ENCODE results near the gene SH2D4B.

Gene SH2D4B

DNA sequence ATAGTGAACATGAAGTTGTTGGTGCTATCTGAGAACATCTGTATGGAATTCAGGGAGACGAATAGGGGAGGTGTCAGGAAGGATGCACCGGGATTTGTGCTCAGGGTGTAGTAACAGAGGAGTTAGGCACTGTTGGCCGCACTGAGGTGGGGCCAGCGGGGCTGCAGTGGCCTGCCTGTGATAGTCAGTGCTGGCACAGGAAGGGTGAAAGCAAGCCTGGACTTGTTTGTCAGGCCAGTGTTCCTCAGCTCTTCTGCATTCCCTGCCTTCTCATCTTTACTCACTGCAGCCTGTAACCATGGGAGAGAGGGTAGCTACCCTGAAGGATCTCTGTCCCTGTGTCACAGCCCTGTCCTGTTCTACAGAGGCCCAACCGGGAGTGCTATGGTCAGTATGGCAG is 81.3 kb downstream of the SH2D4B start:
- no peak for DNase-seq (ENCODE audit: low read depth)
- TF ChIP-seq, protein P1, sequence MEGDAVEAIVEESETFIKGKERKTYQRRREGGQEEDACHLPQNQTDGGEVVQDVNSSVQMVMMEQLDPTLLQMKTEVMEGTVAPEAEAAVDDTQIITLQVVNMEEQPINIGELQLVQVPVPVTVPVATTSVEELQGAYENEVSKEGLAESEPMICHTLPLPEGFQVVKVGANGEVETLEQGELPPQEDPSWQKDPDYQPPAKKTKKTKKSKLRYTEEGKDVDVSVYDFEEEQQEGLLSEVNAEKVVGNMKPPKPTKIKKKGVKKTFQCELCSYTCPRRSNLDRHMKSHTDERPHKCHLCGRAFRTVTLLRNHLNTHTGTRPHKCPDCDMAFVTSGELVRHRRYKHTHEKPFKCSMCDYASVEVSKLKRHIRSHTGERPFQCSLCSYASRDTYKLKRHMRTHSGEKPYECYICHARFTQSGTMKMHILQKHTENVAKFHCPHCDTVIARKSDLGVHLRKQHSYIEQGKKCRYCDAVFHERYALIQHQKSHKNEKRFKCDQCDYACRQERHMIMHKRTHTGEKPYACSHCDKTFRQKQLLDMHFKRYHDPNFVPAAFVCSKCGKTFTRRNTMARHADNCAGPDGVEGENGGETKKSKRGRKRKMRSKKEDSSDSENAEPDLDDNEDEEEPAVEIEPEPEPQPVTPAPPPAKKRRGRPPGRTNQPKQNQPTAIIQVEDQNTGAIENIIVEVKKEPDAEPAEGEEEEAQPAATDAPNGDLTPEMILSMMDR (IDR thresholded peaks at IDR 0.05; ENCODE audit: low read length, missing control alignments): no peak

DNA sequence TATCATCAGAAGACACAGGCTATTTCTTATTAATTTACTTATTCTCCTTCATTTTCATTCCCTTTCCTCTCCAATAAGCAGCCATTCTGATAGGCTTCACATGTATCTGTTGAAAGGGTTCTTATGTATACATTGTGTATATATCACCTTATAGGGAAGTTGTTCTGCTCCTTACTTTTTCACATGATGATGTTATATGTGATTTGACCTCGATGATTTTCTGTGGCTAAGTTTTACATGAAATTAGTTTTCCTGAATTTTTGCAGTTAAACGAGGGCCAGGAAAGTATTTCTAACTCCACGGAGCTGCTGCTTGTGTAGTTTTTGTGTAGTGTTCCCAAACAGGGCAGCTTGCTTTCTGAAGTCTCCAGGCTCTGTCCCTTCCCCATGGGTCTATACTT is 84.5 kb downstream of the SH2D4B start:
- no peak overlapping the region for H3K4me3 ChIP-seq (replicated peaks; ENCODE audit: low read depth, low read length)
- no peak for DNase-seq (ENCODE audit: low read depth)
- TF ChIP-seq, protein P1 (IDR thresholded peaks at IDR 0.05; ENCODE audit: low read length, missing control alignments): no peak

More for the DNA sequence above, 81.3 kb downstream of the SH2D4B start:
- no peak overlapping the region for H3K4me3 ChIP-seq (replicated peaks; ENCODE audit: low read depth, low read length)

DNA sequence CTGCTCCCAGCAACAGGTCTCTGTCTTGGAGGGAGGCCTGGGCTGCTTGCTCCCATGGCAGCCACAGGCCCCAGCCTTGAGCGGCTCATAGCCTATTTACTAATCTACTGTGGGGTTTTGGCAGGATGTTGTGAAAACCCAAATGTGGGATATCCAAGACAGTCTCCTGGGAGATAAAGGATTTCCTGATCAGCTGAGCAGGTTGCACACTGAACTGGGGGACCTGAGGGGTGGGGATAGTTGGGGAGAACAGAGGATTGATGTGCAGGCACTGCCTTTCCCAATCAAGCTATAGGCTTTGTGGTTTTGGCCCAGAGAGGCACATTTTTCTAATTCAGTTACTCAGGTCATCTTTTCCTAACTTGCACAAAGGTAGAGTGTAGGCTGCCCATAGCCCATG is 92.6 kb downstream of the SH2D4B start:
- no peak for DNase-seq (ENCODE audit: low read depth)
- no peak overlapping the region for H3K4me3 ChIP-seq (replicated peaks; ENCODE audit: low read depth, low read length)
- TF ChIP-seq, protein P1 (IDR thresholded peaks at IDR 0.05; ENCODE audit: low read length, missing control alignments): no peak

DNA sequence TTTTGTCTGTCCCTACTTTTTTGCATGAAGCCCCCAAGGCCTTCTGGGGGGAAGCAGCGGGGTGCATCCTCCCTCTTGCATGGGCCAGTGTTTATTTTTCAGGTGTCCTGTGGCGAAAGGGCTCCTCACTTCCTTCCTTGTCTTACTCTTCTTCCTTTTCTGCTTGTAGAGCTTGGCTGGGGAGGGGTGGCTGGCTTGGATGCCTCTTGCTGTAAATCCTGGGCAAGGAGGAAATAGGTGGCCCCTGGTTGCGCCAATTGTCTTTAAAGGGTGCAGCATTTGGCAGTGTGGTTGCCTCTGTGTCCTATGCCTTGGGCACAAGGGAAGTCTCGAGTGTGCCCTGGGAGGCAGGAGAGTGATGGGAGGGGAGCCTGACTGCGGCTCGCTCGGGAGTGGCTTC is 95.0 kb downstream of the SH2D4B start:
- no peak for DNase-seq (ENCODE audit: low read depth)
- TF ChIP-seq, protein P1 (IDR thresholded peaks at IDR 0.05; ENCODE audit: low read length, missing control alignments): no peak
- no peak overlapping the region for H3K4me3 ChIP-seq (replicated peaks; ENCODE audit: low read depth, low read length)

DNA sequence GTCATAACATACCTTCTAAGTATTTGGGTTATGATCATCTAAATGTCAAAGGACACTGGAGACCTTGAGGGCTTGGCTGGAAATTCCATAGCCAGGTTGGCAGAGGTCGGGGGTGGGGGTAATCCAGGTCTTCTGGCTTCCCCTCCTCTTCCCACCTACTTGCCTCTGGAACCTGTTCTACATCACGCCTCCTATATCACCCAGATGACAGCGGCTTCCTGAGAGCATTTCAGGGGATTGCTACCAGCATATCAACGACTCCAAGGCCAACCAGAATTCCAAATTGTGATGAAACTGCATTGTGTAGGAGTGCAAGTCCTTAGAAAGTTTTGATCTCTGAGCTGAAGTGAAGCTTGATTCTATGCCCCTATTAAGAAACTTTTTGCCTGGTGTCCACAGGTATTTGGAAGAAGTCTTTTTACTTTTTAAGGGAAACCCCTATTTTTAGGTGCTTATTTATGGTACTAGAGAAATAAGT is 95.7 kb downstream of the SH2D4B start:
- TF ChIP-seq, protein P1 (IDR thresholded peaks at IDR 0.05; ENCODE audit: low read length, missing control alignments): no peak
- no peak overlapping the region for H3K4me3 ChIP-seq (replicated peaks; ENCODE audit: low read depth, low read length)
- no peak for DNase-seq (ENCODE audit: low read depth)

DNA sequence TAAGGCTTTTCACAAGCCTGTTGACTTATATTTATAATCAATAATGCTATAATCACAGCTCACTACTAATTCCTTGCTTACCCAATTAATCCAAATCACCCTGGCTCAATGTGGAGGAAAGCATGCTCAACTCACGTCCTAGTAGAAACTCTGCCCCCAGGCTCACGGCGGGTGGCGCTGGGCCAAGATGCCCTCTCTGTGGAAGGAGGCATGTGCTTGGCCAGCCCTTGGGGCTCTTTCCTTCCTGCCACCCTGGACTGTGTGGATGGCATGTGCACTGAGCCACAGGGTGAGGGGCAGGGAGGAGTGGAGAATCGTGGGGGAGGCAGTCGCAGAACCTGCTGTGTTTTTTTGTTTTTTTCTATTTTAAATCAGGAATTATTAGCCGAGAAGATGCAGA is 96.2 kb downstream of the SH2D4B start:
- H3K4me3 ChIP-seq (replicated peaks; ENCODE audit: low read depth, low read length): no peak overlapping the region
- DNase-seq (ENCODE audit: low read depth): no peak
- TF ChIP-seq, protein P1 (IDR thresholded peaks at IDR 0.05; ENCODE audit: low read length, missing control alignments): no peak

DNA sequence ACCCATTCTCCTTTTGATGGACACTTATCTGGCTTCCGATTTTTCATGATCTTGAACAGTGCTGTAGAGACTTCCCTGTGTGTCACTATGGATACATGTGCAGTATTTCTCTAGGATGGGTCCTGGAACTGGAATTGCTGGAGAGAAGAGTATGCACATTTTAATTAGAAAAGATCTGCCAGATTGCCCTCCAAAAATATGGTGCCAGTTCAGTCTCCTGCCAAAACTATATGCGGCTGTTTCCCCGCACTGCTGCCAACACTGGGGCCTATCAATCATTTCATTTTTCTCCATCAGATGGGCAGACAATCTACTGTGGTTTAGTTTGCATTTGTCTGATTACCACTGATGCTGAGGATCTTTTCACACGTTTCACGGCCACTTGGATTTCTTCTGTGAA is 105.0 kb downstream of the SH2D4B start:
- no peak for DNase-seq (ENCODE audit: low read depth)
- H3K4me3 ChIP-seq (replicated peaks; ENCODE audit: low read depth, low read length): no peak overlapping the region
- TF ChIP-seq, protein P1 (IDR thresholded peaks at IDR 0.05; ENCODE audit: low read length, missing control alignments): no peak
